CD4-positive, alpha-beta T cell treated with Interleukin-12 subunit alpha and Interleukin-12 subunit beta, for 1 hour (primary cell): ENCODE measurements around the gene CCDC180.
"Not testable (repeated sequence)": the region's sequence is repeated elsewhere in the genome, so short reads cannot be mapped to it uniquely, and the experiment has no call there.

Experiments used
- DNase-seq: peaks from one replicate; pipeline ENCODE4 v3.0.0-alpha.2; 2020

CCDC180 gene

DNA sequence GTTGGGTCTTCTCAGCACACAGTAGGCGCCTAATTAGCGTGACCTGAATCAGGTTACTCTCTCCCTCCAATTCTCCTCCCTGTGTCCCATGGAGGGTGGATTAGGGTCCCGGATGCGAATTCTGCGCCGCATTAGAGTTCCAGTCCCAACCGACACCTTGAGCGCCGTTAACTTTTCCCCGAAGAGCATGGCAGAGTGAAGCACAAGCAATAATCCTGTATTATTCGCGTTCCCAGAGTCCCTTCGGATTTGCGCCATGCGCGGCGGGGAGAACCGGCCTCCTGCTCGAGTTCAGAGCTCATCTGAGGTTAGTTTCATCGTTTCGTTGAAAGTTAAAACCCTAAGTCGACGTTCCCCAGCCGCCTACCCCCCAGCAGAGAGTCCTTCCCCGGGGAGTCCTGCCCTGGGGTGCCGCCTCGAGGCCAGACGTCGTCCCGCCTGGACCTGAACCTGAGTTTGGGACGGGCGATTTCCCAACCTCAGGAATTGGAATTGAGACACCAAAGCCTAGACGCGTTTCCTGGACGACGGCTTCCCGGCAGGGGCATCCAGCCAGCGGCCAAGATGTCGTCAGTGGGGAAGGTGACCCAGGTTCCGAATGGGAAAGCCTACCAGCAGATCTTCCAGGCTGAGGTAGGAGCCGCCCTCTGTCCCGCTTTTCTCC is at the start of gene CCDC180:
Gene CCDC180, plus strand, starts transcription at position 160 of the 664 bp plus-strand sequence. Its CDS starts 405 bp downstream, at position 565.
- DNase-seq: no peak

GRCh38 chr9:97259834-97260514 is 47.5 kb upstream of the CCDC180 start:
- DNase-seq: not testable (repeated sequence)

DNA sequence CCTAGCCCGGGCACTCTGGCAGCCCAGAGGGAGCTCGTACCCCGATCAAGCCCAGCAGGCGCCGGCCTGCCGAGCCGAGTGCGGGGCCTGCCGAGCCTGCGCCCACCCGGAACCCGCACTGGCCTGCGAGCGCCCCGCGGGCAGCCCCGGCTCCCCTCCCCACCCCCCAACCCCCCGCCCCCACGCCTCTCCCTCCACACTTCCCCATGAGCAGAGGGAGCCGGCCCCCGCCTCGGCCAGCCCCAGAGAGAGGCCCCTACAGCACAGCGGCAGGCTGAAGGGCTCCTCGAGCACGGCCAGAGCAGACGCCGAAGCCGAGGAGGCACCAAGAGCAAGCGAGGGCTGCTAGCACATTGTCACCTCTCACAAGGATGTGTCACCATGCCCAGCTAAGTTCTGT is 36.2 kb upstream of the CCDC180 start:
- DNase-seq: no peak

DNA sequence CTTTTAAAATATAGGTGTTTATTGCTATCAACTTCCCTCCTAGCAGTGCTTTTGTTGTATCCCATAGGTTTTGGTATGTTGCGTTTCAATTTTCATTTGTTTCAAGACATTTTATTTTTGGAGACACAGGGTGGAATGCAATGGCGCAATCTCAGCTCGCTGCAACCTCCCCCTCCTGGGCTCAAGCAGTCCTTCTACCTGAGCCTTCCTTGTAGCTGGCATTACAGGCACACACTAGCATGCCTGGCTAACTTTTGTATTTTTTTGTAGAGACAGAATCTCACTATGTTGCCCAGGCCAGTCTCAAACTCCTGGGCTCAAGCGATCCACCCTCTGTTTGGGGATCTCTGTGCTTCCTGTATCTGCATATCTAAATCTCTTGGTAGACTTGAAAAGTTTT is 35.4 kb upstream of the CCDC180 start:
- no peak for DNase-seq

- no peak for DNase-seq
Measured at GRCh38 chr9:97276310-97276852, 31.1 kb upstream of the CCDC180 start.

DNA sequence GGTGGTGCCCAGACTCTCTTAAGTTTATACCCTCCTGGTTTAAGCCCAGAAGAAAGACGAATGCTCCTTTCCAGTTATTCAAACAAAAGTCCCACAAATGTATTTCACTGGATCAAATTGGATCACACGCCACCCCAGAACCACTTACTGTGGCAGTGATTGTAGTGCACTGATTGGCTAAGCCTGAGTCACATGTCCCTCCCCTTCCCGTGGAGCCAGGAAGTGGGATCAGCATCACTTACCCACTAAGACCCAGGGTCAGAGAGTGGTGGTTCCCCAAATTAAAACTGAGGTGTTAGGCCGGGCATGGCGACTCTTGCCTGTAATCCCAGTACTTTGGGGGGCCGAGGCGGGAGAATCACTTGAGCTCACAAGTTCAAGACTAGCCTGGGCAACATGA is 29.5 kb upstream of the CCDC180 start:
- DNase-seq: no peak

DNA sequence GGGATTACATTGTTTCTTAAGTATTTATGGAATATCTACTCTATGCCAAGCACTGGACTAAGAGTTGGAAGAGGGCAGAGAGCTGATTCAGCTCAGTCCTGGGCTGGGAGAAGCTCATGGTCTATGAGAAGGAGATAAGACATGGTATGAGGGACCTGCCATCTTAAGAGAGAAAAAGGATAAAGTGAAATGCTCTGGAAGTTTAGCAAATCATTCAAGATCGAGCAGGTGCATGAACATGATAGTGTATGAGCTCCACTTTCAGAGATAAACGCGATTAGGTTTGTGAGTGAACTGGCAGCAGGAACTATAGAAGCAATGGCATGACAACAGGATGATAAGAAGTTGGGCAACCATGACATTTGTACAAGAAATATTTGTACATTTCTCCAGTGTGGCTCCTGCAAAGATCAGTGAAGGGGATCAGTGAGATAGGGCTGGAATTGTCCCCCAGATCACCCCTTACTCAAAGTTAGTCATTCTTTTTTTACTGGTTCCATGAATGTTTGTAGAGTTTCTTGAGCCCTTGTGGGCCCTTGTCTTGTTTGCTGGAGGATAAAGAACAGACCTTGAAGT is 26.6 kb upstream of the CCDC180 start:
- DNase-seq: no peak

DNA sequence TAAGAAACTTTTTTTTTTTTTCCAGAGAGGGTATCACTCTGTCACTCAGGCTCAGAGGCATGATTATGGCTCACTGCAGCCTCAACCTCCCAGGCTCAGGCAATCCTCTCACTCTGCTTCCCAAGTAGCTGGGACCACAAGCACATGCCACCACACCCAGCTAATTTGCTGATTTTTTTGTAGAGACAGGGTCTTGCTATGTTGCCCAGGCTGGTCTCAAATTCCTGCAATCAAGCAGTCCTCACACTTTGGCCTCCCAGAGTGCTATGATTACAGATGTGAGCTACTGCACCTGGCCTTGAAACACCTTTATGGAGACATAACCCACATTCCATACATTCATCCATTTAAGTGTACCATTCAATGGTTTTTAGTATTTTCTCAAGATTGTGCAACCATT is 23.7 kb upstream of the CCDC180 start:
- no peak for DNase-seq

- no peak for DNase-seq
Measured at GRCh38 chr9:97284798-97285197, 22.7 kb upstream of the CCDC180 start.

DNA sequence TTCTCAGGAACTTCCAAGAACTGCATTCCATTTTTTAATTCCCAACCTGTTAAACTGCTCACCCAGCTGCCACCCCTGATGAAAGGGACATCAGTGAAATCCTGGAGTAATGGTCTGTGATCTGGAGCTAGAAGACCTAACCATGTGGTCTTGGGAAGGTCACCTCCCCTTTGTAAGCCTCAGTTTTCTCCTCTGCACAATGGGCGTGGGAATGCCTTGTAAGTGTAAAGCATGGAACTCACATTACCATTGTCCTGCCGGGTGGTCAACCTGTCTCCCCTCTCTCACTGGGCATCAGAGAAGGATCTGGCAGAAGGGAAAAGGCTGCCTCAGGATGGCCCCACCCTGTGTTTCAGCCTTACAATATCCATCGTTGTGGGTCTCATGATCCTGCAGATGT is 15.3 kb upstream of the CCDC180 start:
- DNase-seq: no peak

DNA sequence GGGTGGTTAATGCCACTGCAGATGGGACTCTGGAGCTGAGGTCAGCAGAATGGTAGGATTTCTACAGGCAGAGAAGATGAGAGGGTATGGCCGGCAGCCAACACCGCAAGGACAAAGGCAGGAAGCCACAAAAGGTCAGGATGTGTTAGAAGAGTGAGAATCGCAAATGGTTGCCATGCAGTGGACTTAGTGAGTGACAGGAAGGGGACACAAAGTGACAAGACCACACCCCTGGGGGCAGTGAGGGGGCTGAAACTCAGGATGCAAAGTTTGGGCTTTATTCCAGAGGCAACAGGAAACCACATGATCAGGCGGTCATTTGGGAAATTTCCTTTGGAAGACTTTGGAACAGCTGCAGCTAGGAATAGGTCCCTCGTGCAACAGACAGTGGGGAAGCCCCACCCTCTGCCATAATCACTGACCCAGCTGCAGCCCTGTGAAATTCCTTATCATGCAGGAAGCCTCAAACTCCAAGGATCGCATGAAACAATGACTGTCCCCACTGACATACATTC is 14.2 kb upstream of the CCDC180 start:
- DNase-seq: no peak

GRCh38 chr9:97293818-97294217 is 13.6 kb upstream of the CCDC180 start:
- DNase-seq: no peak

DNA sequence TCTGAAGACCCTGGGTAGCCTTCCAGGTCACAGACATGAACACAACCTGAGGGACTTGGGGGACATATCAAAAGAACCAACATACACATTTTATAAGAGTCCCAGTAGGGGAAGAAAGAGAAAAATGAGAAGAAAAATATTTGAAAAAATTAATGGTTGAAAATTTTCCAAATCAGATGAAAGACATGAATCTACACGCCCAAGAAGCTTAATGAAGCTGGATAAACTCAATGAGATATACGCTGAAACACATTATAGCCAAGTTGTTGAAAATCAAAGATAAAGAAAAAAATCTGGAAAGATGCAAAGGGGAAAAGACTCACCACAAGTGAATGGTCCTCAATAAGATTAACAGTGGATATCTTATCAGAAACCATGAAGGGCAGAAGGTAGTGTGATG is 9.6 kb upstream of the CCDC180 start:
- DNase-seq: no peak

DNA sequence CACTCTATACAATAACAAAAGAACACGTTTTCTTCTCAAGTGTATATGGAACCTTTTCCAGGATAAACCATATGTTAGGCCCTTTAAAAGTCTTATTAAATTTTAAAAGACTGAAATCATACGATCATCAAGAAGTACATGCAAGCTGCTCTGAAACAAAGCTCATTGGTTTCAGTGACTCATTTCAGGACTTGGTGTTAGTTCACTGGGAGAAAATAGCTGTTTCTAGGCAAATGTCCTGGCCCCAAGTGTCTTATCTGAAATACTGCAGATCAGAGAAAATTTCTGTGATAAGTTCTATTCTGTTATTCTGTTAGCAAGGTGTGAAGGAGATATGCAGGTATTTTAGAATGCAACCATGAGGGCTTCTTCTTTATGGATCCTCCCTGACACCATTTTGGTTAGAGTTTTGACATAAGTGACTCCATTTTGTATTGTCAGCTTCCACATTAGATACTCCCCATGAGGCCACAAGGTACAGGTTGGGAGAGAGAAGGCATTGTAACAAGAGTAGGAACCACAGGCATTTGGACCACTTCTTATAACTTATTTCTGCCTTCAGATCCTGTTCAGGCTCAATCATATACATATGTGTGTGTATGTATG is 7.5 kb upstream of the CCDC180 start:
- DNase-seq: no peak

GRCh38 chr9:97300586-97300985 is 6.9 kb upstream of the CCDC180 start:
- no peak for DNase-seq

GRCh38 chr9:97301974-97302373 is 5.5 kb upstream of the CCDC180 start:
- DNase-seq: no peak

DNA sequence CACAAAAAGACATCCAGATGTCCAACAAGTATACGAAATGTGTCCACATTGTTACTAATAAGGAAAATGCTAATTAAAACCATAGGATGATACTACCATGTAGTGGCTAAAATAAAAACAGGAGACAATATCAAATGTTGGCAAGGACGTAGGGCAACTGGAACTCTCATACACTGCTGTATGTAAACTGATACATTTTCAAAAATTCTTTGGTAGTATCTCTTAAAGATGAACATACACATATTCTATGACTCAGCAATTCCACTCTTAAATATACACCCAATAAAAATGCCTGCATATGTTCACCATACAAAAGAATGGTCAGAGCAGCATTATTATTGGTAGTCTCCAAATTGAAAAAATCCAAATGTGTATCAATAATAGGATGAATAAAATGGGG is 2.9 kb upstream of the CCDC180 start:
- no peak for DNase-seq

DNA sequence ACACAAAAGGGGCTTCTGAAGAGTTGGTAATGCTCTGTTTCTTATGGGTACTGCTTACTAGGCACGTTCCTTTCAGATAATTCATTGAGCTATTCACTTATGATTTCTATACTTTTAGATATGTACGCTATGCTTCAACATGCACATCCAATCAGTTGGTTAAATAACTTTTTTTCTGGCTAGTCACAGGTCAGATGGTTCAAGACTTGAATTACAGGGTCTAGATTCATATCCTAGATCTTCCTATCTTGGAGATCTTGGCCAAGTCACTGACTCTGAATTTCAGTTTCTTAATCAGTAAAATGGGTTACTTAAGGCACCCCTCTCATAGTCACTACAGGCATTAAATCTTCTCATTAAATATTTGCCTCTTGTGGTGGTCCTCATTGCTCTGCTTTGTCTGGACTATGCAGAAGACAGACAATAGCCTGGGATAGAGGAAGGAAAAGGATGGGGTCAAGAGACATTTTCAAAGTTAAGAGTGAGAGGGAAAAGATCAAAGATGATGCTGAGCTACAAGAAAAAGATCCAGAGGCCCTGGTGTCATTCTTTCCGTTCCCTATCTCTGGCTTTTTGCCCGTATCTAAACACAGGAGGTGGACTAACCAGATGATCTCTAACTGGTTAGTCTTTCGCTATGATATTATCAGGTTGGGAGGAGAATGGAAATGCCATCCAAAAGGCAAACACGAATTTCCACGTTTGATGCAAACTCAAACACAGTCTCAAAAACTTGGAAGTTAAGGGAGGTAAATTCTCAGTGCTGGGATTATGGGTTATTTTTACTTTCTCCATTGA is 1.8 kb upstream of the CCDC180 start:
- DNase-seq: no peak

GRCh38 chr9:97307091-97307490 is 368 bp upstream of the CCDC180 start:
- no peak for DNase-seq

DNA sequence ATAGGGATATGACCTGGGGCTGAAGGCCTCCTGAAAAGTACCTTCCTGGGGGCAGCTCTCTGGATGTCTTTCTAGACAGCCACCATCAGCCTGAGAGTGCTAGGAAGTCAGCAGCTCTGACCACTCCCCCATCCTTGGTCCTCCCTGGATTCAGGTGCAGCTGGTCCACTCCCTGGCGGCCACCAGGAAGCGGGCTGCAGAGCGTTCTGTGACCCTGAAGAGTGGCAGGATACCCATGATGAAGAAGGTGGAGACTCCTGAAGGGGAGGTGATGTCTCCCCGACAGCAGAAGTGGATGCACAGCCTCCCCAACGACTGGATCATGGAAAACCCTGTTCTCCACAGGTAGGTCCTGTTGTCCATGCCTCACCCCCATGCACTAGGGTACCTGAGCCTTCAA is 1.8 kb downstream of the CCDC180 start:
- DNase-seq: no peak

GRCh38 chr9:97310023-97310422 is 2.6 kb downstream of the CCDC180 start:
- no peak for DNase-seq

DNA sequence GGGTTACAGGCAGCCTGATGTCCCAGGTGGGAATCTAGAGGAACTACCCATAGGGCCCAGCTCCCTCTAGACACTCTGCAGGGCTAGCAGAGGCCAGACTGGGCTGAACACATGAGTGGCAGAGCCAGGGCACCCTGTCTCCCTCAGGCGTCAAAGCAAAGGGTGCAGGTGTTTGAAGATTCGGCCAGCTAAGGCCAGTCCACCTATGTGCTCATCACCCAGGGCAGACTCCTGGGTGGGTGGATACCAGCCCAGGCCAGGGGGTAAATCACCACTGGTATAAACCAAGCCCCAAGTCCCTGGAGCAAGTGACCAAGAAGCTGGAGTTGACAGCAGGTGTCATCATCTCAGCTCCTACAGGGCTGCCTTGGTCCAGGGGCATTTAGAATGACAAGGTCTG is 3.4 kb downstream of the CCDC180 start:
- DNase-seq: no peak
